Measurements from ENCODE around the gene HSD17B11.
"Not testable (repeated sequence)": the region's sequence is repeated elsewhere in the genome, so short reads cannot be mapped to it uniquely, and the experiment has no call there.

Gene HSD17B11

GRCh38 chr4:87390891-87391575 is at the start of gene HSD17B11:
Gene HSD17B11 (minus strand): TSS chr4:87391188. CDS start chr4:87391070, 118 bp downstream.
- DNase-seq, result peak; percentile 90

GRCh38 chr4:87433342-87433741 is 42.4 kb upstream of the HSD17B11 start:
- DNase-seq, result no peak

GRCh38 chr4:87430038-87430437 is 39.0 kb upstream of the HSD17B11 start:
- no peak for DNase-seq

- no peak for DNase-seq
Measured at GRCh38 chr4:87428979-87429378, 38.0 kb upstream of the HSD17B11 start.

GRCh38 chr4:87427518-87427868 is 36.5 kb upstream of the HSD17B11 start:
- DNase-seq, result no peak

- no peak for DNase-seq
Measured at GRCh38 chr4:87426865-87427517, 36.0 kb upstream of the HSD17B11 start.

- DNase-seq, result no peak
Measured at GRCh38 chr4:87425711-87426110, 34.7 kb upstream of the HSD17B11 start.

GRCh38 chr4:87424099-87424543 is 33.1 kb upstream of the HSD17B11 start:
- not testable (repeated sequence) for DNase-seq

- no peak for DNase-seq
Measured at GRCh38 chr4:87423317-87424098, 32.5 kb upstream of the HSD17B11 start.

GRCh38 chr4:87422104-87423052 is 31.4 kb upstream of the HSD17B11 start, which contains the start of gene NUDT9:
Gene NUDT9 (plus strand): TSS chr4:87422573. CDS start chr4:87422906, 333 bp downstream.
- peak; percentile 96 for DNase-seq

- DNase-seq, result no peak
Measured at GRCh38 chr4:87420276-87420830, 29.4 kb upstream of the HSD17B11 start.

GRCh38 chr4:87419578-87420249 is 28.7 kb upstream of the HSD17B11 start:
- DNase-seq, result no peak

- not testable (repeated sequence) for DNase-seq
Measured at GRCh38 chr4:87418410-87418809, 27.4 kb upstream of the HSD17B11 start.

- DNase-seq, result no peak
Measured at GRCh38 chr4:87416965-87417364, 26.0 kb upstream of the HSD17B11 start.

GRCh38 chr4:87414816-87415215 is 23.8 kb upstream of the HSD17B11 start:
- DNase-seq, result no peak

- no peak for DNase-seq
Measured at GRCh38 chr4:87410679-87411078, 19.7 kb upstream of the HSD17B11 start.

GRCh38 chr4:87410157-87410556 is 19.2 kb upstream of the HSD17B11 start:
- DNase-seq, result no peak

GRCh38 chr4:87409420-87409939 is 18.5 kb upstream of the HSD17B11 start:
- no peak for DNase-seq

GRCh38 chr4:87406902-87407301 is 15.9 kb upstream of the HSD17B11 start:
- DNase-seq, result not testable (repeated sequence)

GRCh38 chr4:87406462-87406861 is 15.5 kb upstream of the HSD17B11 start:
- DNase-seq, result no peak

GRCh38 chr4:87405211-87405820 is 14.3 kb upstream of the HSD17B11 start:
- no peak for DNase-seq
